Stomach smooth muscle (tissue), 2 donors: Measurements from ENCODE around the gene SLC35E2B.
A peak's percentile ranks its signal among the peaks of the same experiment; 100 is the strongest.
"Not testable (repeated sequence)": the region's sequence is repeated elsewhere in the genome, so short reads cannot be mapped to it uniquely, and the experiment has no call there.

Experiments
- H3K27ac ChIP-seq: one replicate; pipeline ENCODE4 v1.7.0; 2013; ENCODE audit warnings: mild to moderate bottlenecking, low read length, inconsistent platforms
- H3K27me3 ChIP-seq, 2 donors: one replicate each; pipeline ENCODE4 v1.7.0; 2013; ENCODE audit warnings: low read length in 2 of 2; ENCODE audit not compliant: insufficient read depth in 2 of 2, control insufficient read depth in 1 of 2
- H3K36me3 ChIP-seq, 2 donors: one replicate each; pipeline ENCODE4 v1.7.0; 2013; ENCODE audit warnings: low read length in 2 of 2; ENCODE audit not compliant: control insufficient read depth in 2 of 2, insufficient read depth in 2 of 2
- H3K4me1 ChIP-seq: one replicate; pipeline ENCODE4 v1.7.0; 2013; ENCODE audit warnings: low read length; ENCODE audit not compliant: control insufficient read depth, insufficient read depth
- H3K4me3 ChIP-seq, 2 donors: one replicate each; pipeline ENCODE4 v1.7.0; 2013; ENCODE audit warnings: low read length in 2 of 2
- H3K9ac ChIP-seq, 2 donors: one replicate each; pipeline ENCODE4 v1.7.0; 2013; ENCODE audit warnings: low read length in 2 of 2, mild to moderate bottlenecking in 1 of 2
- H3K9me3 ChIP-seq, 2 donors: one replicate each; pipeline ENCODE4 v1.7.0; 2013; ENCODE audit warnings: low read length in 2 of 2; ENCODE audit not compliant: control insufficient read depth in 2 of 2
- donor health status: healthy.
- donor health status: Pancreatic carcinoma.

The SLC35E2B gene

GRCh38 chr1:1692714-1693647, at the start of gene SLC35E2B:
Gene SLC35E2B, minus strand, starts transcription at chr1:1692795. Its CDS starts 16,096 bp downstream, at chr1:1676699.
- H3K27me3 ChIP-seq, H3K9me3 ChIP-seq, H3K4me1 ChIP-seq, H3K36me3 ChIP-seq: not testable (repeated sequence)
- Histone ChIP-seq H3K27ac (peak within 1 kb of the TSS; percentile 84), H3K4me3 (peak within 1 kb of the TSS in 1 of 2 donors; percentile 66), H3K9ac (peak within 1 kb of the TSS in 1 of 2 donors; percentile 64)

- not testable (repeated sequence) for H3K27me3 ChIP-seq, H3K27ac ChIP-seq, H3K4me3 ChIP-seq, H3K9ac ChIP-seq, H3K9me3 ChIP-seq, H3K4me1 ChIP-seq, H3K36me3 ChIP-seq
Measured at GRCh38 chr1:1741013-1741412, 48.4 kb upstream of the SLC35E2B start.

GRCh38 chr1:1738799-1739337, 46.3 kb upstream of the SLC35E2B start:
- not testable (repeated sequence) for H3K4me3 ChIP-seq, H3K27me3 ChIP-seq, H3K27ac ChIP-seq, H3K9me3 ChIP-seq, H3K36me3 ChIP-seq, H3K9ac ChIP-seq, H3K4me1 ChIP-seq

- H3K27me3 ChIP-seq, H3K9ac ChIP-seq, H3K36me3 ChIP-seq, H3K4me1 ChIP-seq, H3K4me3 ChIP-seq, H3K9me3 ChIP-seq, H3K27ac ChIP-seq: not testable (repeated sequence)
Measured at GRCh38 chr1:1737675-1738590, 45.3 kb upstream of the SLC35E2B start.

- no peak overlapping the region for H3K27ac ChIP-seq
- H3K27me3 ChIP-seq: no peaks in the 10 kb centered on the region
- no peaks in the 10 kb centered on the region for H3K4me1 ChIP-seq
- no peak overlapping the region for H3K4me3 ChIP-seq
- peaks cover 4 to 10% of the 10 kb centered on the region in 2 donors for H3K36me3 ChIP-seq
- H3K9me3 ChIP-seq: no peaks in the 10 kb centered on the region
- H3K9ac ChIP-seq: no peak overlapping the region
Measured at GRCh38 chr1:1732381-1732780, 39.8 kb upstream of the SLC35E2B start.

- no peak overlapping the region for H3K4me3 ChIP-seq
- H3K9me3 ChIP-seq: no peaks in the 10 kb centered on the region
- H3K4me1 ChIP-seq: no peaks in the 10 kb centered on the region
- peaks cover 4 to 10% of the 10 kb centered on the region in 2 donors for H3K36me3 ChIP-seq
- H3K27ac ChIP-seq: no peak overlapping the region
- H3K27me3 ChIP-seq: no peaks in the 10 kb centered on the region
- H3K9ac ChIP-seq: no peak overlapping the region
Measured at GRCh38 chr1:1730870-1731269, 38.3 kb upstream of the SLC35E2B start.

DNA sequence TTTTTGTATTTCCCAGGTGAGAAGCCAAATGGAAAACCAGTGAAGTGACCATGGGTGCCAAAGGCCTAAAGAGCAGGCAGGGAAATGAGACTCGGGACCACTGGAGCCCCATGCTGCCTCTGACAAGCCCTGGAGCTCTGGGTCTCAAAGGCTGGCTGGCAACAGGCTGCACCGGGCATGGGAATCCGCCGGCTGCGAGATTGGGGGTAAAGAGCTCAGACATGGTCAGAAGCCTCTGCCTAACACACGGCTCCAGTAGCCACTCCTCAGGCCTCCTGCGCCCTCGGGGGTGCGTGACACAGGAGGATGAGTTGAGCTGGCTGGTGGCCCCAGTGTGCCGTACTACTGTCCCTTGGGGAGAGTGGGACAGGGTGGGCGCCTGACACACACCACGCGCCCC, 37.6 kb upstream of the SLC35E2B start:
- H3K27ac ChIP-seq, H3K4me1 ChIP-seq, H3K27me3 ChIP-seq, H3K9me3 ChIP-seq, H3K9ac ChIP-seq, H3K4me3 ChIP-seq: not testable (repeated sequence)
- peaks cover 4 to 10% of the 10 kb centered on the region in 2 donors for H3K36me3 ChIP-seq

GRCh38 chr1:1729116-1729816, 36.7 kb upstream of the SLC35E2B start:
- H3K4me3 ChIP-seq, H3K9ac ChIP-seq, H3K9me3 ChIP-seq, H3K4me1 ChIP-seq, H3K27ac ChIP-seq, H3K27me3 ChIP-seq: not testable (repeated sequence)
- peaks cover 4 to 10% of the 10 kb centered on the region in 2 donors for H3K36me3 ChIP-seq

DNA sequence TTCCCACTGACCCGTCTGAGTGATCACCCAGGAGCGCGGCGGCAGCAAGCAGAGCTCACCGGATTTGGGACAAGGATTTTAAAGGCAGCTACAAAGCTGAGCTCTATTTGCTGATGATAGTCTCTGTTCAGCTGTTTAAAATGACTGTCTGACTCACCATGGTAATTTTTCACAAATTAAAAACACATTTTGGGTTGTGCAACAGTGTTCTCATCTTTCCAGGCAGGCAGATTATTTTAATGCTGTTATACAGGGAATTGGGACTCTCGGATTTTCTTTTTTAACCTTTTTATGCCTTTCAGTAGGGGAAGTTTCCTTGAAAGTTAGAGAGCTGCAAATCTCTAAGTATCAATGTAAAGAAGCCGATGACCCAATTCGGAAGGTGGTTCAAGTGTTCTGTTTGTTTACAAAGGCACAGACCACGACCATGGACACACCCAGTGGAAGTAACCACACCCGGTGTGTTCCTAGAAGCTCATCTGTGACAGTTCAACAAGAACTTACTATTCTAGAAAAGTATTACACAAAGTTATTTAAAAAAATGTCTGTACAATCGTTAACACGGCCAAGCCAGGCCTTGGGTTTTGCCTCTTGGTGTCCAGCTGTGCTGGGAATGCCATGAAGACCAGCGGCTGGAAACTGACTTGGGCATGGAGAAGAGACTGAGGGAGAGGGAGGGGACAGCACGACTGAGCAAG, 35.9 kb upstream of the SLC35E2B start:
- not testable (repeated sequence) for H3K9me3 ChIP-seq, H3K27ac ChIP-seq, H3K4me3 ChIP-seq, H3K9ac ChIP-seq, H3K27me3 ChIP-seq, H3K4me1 ChIP-seq
- peaks cover 4 to 10% of the 10 kb centered on the region in 2 donors for H3K36me3 ChIP-seq

DNA sequence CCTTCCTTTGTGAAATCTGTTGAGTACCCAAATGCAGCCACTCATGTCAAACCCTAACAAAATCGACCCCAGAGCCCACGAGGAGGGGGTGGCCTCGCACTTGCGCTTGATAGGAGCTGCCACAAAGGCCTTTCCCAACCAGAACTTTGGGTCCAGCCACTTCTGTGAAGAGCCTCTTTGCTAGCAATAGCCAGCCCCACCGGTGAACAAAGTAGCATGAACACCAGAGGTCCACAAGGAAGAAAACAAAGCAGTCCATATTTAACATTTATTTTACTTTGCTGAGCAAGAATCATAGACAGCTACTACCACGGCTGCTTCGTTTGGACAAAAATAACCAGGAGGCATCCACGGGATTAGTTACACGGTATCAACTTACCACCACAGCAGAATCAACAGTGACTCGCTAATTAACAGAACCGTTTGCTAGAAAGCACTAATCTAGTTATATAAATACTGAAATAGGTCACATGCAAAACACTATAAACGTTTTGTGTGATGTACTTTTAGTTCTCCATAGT, 34.6 kb upstream of the SLC35E2B start:
- not testable (repeated sequence) for H3K36me3 ChIP-seq, H3K27me3 ChIP-seq, H3K4me3 ChIP-seq, H3K9ac ChIP-seq, H3K9me3 ChIP-seq, H3K4me1 ChIP-seq, H3K27ac ChIP-seq
